ENCODE measurements around the gene PEX6. TPM values are rescaled to one million over a fixed set of nuclear protein-coding genes. Genes with fewer than 3 reads are reported as not detected.

The PEX6 gene, protein sequence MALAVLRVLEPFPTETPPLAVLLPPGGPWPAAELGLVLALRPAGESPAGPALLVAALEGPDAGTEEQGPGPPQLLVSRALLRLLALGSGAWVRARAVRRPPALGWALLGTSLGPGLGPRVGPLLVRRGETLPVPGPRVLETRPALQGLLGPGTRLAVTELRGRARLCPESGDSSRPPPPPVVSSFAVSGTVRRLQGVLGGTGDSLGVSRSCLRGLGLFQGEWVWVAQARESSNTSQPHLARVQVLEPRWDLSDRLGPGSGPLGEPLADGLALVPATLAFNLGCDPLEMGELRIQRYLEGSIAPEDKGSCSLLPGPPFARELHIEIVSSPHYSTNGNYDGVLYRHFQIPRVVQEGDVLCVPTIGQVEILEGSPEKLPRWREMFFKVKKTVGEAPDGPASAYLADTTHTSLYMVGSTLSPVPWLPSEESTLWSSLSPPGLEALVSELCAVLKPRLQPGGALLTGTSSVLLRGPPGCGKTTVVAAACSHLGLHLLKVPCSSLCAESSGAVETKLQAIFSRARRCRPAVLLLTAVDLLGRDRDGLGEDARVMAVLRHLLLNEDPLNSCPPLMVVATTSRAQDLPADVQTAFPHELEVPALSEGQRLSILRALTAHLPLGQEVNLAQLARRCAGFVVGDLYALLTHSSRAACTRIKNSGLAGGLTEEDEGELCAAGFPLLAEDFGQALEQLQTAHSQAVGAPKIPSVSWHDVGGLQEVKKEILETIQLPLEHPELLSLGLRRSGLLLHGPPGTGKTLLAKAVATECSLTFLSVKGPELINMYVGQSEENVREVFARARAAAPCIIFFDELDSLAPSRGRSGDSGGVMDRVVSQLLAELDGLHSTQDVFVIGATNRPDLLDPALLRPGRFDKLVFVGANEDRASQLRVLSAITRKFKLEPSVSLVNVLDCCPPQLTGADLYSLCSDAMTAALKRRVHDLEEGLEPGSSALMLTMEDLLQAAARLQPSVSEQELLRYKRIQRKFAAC
- total RNA-seq: 10 to 100 TPM in 1 of 2 donors, 1 to 10 TPM in 1; 6.8 to 34.3 TPM

DNA sequence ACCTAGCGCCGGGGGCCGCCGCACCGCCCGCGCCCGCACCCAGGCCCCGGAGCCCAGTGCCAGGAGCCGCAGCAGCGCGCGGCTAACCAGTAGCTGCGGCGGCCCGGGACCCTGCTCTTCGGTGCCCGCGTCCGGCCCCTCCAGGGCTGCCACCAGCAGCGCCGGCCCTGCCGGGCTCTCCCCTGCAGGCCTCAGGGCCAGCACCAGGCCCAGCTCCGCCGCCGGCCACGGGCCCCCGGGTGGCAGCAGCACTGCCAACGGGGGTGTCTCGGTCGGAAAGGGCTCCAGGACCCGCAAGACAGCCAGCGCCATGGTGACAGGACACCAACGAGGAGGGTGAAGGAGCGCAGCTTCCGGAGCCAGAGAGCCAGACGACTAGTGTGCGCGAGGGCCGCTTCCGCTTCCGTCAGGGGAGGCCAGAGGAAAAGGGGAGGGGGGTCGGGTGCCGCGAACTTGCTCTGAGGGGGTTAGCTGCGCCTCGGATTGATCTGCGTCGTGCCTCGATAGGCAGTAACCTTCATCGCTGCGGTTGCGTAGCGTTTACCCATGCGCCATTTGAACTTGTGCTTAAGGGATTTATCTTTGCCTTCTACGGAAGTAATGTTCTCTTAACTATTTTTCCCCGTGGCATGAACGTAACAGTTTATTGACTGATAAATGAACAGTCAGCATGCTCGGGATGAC is at the start of gene PEX6:
Gene PEX6 (minus strand): TSS at position 343 of the 684 bp plus-strand sequence. CDS start 31 bp downstream, at position 312.
- peak within 1 kb of the TSS; percentile 83 to 90 for H3K27ac ChIP-seq
- H3K4me3 ChIP-seq: peak within 1 kb of the TSS; percentile 75
- no peaks in the 10 kb centered on the region for H3K36me3 ChIP-seq
- H3K9me3 ChIP-seq: no peaks in the 10 kb centered on the region
- peaks cover 17 to 40% of the 10 kb centered on the region in 2 donors for H3K4me1 ChIP-seq (ENCODE audit: control insufficient read depth in 1 of 2, low read depth in 2 of 2)
- DNase-seq (ENCODE audit: low spot score) (peak; percentile 49), ATAC-seq (ENCODE audit: insufficient number of reproducible peaks, low FRiP score, low read depth) (peak; percentile 81)
- TF ChIP-seq, protein P1, sequence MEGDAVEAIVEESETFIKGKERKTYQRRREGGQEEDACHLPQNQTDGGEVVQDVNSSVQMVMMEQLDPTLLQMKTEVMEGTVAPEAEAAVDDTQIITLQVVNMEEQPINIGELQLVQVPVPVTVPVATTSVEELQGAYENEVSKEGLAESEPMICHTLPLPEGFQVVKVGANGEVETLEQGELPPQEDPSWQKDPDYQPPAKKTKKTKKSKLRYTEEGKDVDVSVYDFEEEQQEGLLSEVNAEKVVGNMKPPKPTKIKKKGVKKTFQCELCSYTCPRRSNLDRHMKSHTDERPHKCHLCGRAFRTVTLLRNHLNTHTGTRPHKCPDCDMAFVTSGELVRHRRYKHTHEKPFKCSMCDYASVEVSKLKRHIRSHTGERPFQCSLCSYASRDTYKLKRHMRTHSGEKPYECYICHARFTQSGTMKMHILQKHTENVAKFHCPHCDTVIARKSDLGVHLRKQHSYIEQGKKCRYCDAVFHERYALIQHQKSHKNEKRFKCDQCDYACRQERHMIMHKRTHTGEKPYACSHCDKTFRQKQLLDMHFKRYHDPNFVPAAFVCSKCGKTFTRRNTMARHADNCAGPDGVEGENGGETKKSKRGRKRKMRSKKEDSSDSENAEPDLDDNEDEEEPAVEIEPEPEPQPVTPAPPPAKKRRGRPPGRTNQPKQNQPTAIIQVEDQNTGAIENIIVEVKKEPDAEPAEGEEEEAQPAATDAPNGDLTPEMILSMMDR (IDR thresholded peaks at IDR 0.05): no peak
- H3K27me3 ChIP-seq (replicated peaks; ENCODE audit: insufficient read depth): no peaks in the 10 kb centered on the region

- H3K4me1 ChIP-seq (ENCODE audit: control insufficient read depth in 1 of 2, low read depth in 2 of 2): peaks cover 9 to 23% of the 10 kb centered on the region in 2 donors
- H3K9me3 ChIP-seq: no peaks in the 10 kb centered on the region
- no peak for ATAC-seq (ENCODE audit: insufficient number of reproducible peaks, low FRiP score, low read depth)
- no peak overlapping the region for H3K27ac ChIP-seq
- no peak overlapping the region for H3K4me3 ChIP-seq
- TF ChIP-seq, protein P1 (IDR thresholded peaks at IDR 0.05): no peak
- peaks cover 53% of the 10 kb centered on the region for H3K36me3 ChIP-seq
- no peaks in the 10 kb centered on the region for H3K27me3 ChIP-seq (replicated peaks; ENCODE audit: insufficient read depth)
- DNase-seq (ENCODE audit: low spot score): no peak
Measured at GRCh38 chr6:43026365-43026764, 47.4 kb upstream of the PEX6 start.

DNA sequence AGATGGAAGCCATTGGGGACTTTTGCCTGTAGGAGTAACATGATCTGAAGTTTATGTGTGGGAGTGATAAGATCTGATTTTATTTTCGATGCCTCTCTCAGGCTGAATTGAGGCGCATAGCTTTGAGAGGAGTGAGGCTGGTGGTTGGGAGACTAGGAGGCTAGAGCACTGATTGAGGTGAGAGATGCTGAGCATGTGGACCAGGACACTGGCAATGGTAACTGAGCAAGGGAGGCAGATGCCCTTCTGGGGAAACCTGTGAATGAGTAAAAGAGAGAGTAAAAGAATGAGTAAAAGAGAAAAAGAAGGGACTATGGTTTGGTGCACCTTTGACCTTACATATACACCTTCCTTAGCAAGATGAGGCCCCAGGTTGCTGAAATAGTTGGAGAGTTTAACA is 45.5 kb upstream of the PEX6 start:
- peaks cover 13 to 33% of the 10 kb centered on the region in 2 donors for H3K4me1 ChIP-seq (ENCODE audit: control insufficient read depth in 1 of 2, low read depth in 2 of 2)
- no peaks in the 10 kb centered on the region for H3K9me3 ChIP-seq
- H3K27me3 ChIP-seq (replicated peaks; ENCODE audit: insufficient read depth): no peaks in the 10 kb centered on the region
- no peak overlapping the region for H3K27ac ChIP-seq
- no peak for ATAC-seq (ENCODE audit: insufficient number of reproducible peaks, low FRiP score, low read depth)
- peaks cover 46% of the 10 kb centered on the region for H3K36me3 ChIP-seq
- TF ChIP-seq, protein P1 (IDR thresholded peaks at IDR 0.05): no peak
- H3K4me3 ChIP-seq: no peak overlapping the region
- no peak for DNase-seq (ENCODE audit: low spot score)

GRCh38 chr6:43021270-43022047 is 42.5 kb upstream of the PEX6 start, which contains the start of gene RRP36:
RRP36 (plus strand) TSS chr6:43021623; CDS start chr6:43021655, 32 bp downstream.
- H3K4me3 ChIP-seq: peak within 1 kb of the TSS; percentile 92
- TF ChIP-seq, protein P1 (IDR thresholded peaks at IDR 0.05): no peak
- H3K36me3 ChIP-seq: peaks cover 40% of the 10 kb centered on the region
- H3K27ac ChIP-seq: peak within 1 kb of the TSS; percentile 81 to 90
- peaks cover 19 to 47% of the 10 kb centered on the region in 2 donors for H3K4me1 ChIP-seq (ENCODE audit: control insufficient read depth in 1 of 2, low read depth in 2 of 2)
- H3K9me3 ChIP-seq: no peaks in the 10 kb centered on the region
- ATAC-seq (ENCODE audit: insufficient number of reproducible peaks, low FRiP score, low read depth): peak; percentile 32
- DNase-seq (ENCODE audit: low spot score): peak; percentile 30
- H3K27me3 ChIP-seq (replicated peaks; ENCODE audit: insufficient read depth): no peaks in the 10 kb centered on the region
